Stimulated activated naive CD8-positive, alpha-beta T cell treated with anti-CD3 and anti-CD28 coated beads, Interleukin-15, amount 100 ng/mL, for 72 hours (primary cell): Measurements from ENCODE around the gene TARBP2.
"Not testable (repeated sequence)": the region's sequence is repeated elsewhere in the genome, so short reads cannot be mapped to it uniquely, and the experiment has no call there.

ENCODE experiments used
- ATAC-seq: fragments of 150-1000 bp; cut with Tn5 transposase; 2 replicates; pipeline ENCODE4 v1.10.0; 2021; ENCODE audit warnings: mild to moderate bottlenecking, moderate library complexity
- DNase-seq, 2 donors: peaks; one replicate each; pipeline ENCODE4 v3.0.0; 2021 to 2022
- H3K27ac Mint-ChIP-seq, 2 donors: one replicate each; pipeline ENCODE4 v1.8.0; 2022; ENCODE audit warnings: mild to moderate bottlenecking in 2 of 2, mixed read lengths in 2 of 2, moderate library complexity in 2 of 2
- H3K27me3 Mint-ChIP-seq: one replicate; pipeline ENCODE4 v1.8.0; 2022; ENCODE audit warnings: mixed read lengths
- H3K4me1 Mint-ChIP-seq: one replicate; pipeline ENCODE4 v1.8.0; 2022; ENCODE audit warnings: mild to moderate bottlenecking, mixed read lengths
- H3K4me3 Mint-ChIP-seq, 2 donors: one replicate each; pipeline ENCODE4 v1.8.0; 2022; ENCODE audit warnings: mild to moderate bottlenecking in 2 of 2, mixed read lengths in 2 of 2, moderate library complexity in 1 of 2
- H3K9me3 Mint-ChIP-seq, 2 donors: one replicate each; pipeline ENCODE4 v1.8.0; 2022; ENCODE audit warnings: mixed read lengths in 2 of 2

TARBP2 gene

GRCh38 chr12:53466640-53467039, 34.4 kb upstream of the TARBP2 start:
- ATAC-seq (no peak), DNase-seq (no peak)
- Mint-ChIP-seq H3K4me1 (peaks cover 57% of the 10 kb centered on the region), H3K4me3 (no peak overlapping the region), H3K27ac (peak overlapping the region; percentile 20 to 62), H3K27me3 (no peaks in the 10 kb centered on the region), H3K9me3 (no peaks in the 10 kb centered on the region)

GRCh38 chr12:53467082-53467481, 34.0 kb upstream of the TARBP2 start:
- H3K27ac Mint-ChIP-seq, result peak overlapping the region; percentile 35 to 62
- H3K4me1 Mint-ChIP-seq, result peaks cover 61% of the 10 kb centered on the region

GRCh38 chr12:53467880-53468279, 33.2 kb upstream of the TARBP2 start:
- Mint-ChIP-seq H3K4me3 (no peak overlapping the region), H3K27ac (peak overlapping the region in 1 of 2 donors; percentile 59), H3K27me3 (no peaks in the 10 kb centered on the region), H3K9me3 (no peaks in the 10 kb centered on the region), H3K4me1 (peaks cover 63% of the 10 kb centered on the region)
- DNase-seq (no peak), ATAC-seq (no peak)

More at GRCh38 chr12:53467082-53467481, 34.0 kb upstream of the TARBP2 start:
- H3K4me3 Mint-ChIP-seq, result no peak overlapping the region
- DNase-seq, result no peak
- H3K27me3 Mint-ChIP-seq, result no peaks in the 10 kb centered on the region
- ATAC-seq, result no peak
- no peaks in the 10 kb centered on the region for H3K9me3 Mint-ChIP-seq

GRCh38 chr12:53468282-53468681, 32.8 kb upstream of the TARBP2 start:
- peak overlapping the region in 1 of 2 donors; percentile 72 for H3K27ac Mint-ChIP-seq
- no peaks in the 10 kb centered on the region for H3K27me3 Mint-ChIP-seq
- no peaks in the 10 kb centered on the region for H3K9me3 Mint-ChIP-seq
- ATAC-seq (peak; percentile 24), DNase-seq (no peak)
- peaks cover 67% of the 10 kb centered on the region for H3K4me1 Mint-ChIP-seq
- H3K4me3 Mint-ChIP-seq, result no peak overlapping the region

GRCh38 chr12:53472056-53472582, 29.0 kb upstream of the TARBP2 start:
- ATAC-seq (no peak), DNase-seq (no peak)
- no peak overlapping the region for H3K4me3 Mint-ChIP-seq
- H3K27ac Mint-ChIP-seq, result no peak overlapping the region
- no peaks in the 10 kb centered on the region for H3K9me3 Mint-ChIP-seq
- peaks cover 78% of the 10 kb centered on the region for H3K4me1 Mint-ChIP-seq
- H3K27me3 Mint-ChIP-seq, result no peaks in the 10 kb centered on the region

GRCh38 chr12:53474077-53474476, 27.0 kb upstream of the TARBP2 start:
- Mint-ChIP-seq H3K4me1 (peaks cover 66% of the 10 kb centered on the region), H3K4me3 (peak overlapping the region; percentile 57 to 70), H3K27me3 (no peaks in the 10 kb centered on the region), H3K9me3 (no peaks in the 10 kb centered on the region), H3K27ac (peak overlapping the region in 1 of 2 donors; percentile 82)
- ATAC-seq, result no peak
- DNase-seq, result no peak

GRCh38 chr12:53474819-53475218, 26.3 kb upstream of the TARBP2 start:
- Mint-ChIP-seq H3K9me3 (no peaks in the 10 kb centered on the region), H3K4me1 (peaks cover 67% of the 10 kb centered on the region), H3K4me3 (peak overlapping the region; percentile 57 to 70), H3K27ac (peak overlapping the region; percentile 82 to 96), H3K27me3 (no peaks in the 10 kb centered on the region)
- DNase-seq (no peak), ATAC-seq (peak; percentile 42)

GRCh38 chr12:53476769-53477209, 24.3 kb upstream of the TARBP2 start:
- peak; percentile 50 for ATAC-seq

GRCh38 chr12:53478865-53479264, 22.2 kb upstream of the TARBP2 start:
- DNase-seq, result no peak
- H3K4me3 Mint-ChIP-seq, result no peak overlapping the region
- peaks cover 41% of the 10 kb centered on the region for H3K4me1 Mint-ChIP-seq
- no peaks in the 10 kb centered on the region for H3K27me3 Mint-ChIP-seq
- no peak for ATAC-seq
- peak overlapping the region in 1 of 2 donors; percentile 25 for H3K27ac Mint-ChIP-seq
- H3K9me3 Mint-ChIP-seq, result no peaks in the 10 kb centered on the region

More at GRCh38 chr12:53476769-53477209, 24.3 kb upstream of the TARBP2 start:
- H3K27me3 Mint-ChIP-seq, result no peaks in the 10 kb centered on the region
- no peak for DNase-seq
- H3K4me3 Mint-ChIP-seq, result no peak overlapping the region
- no peaks in the 10 kb centered on the region for H3K9me3 Mint-ChIP-seq
- peak overlapping the region; percentile 29 to 92 for H3K27ac Mint-ChIP-seq
- peaks cover 55% of the 10 kb centered on the region for H3K4me1 Mint-ChIP-seq

GRCh38 chr12:53479331-53479730, 21.8 kb upstream of the TARBP2 start:
- no peaks in the 10 kb centered on the region for H3K27me3 Mint-ChIP-seq
- DNase-seq (no peak), ATAC-seq (no peak)
- no peak overlapping the region for H3K27ac Mint-ChIP-seq
- no peak overlapping the region for H3K4me3 Mint-ChIP-seq
- no peaks in the 10 kb centered on the region for H3K9me3 Mint-ChIP-seq
- peaks cover 36% of the 10 kb centered on the region for H3K4me1 Mint-ChIP-seq

- DNase-seq (no peak), ATAC-seq (no peak)
- H3K27ac Mint-ChIP-seq, result peak overlapping the region; percentile 6 to 52
- H3K27me3 Mint-ChIP-seq, result no peaks in the 10 kb centered on the region
- peaks cover 35% of the 10 kb centered on the region for H3K4me1 Mint-ChIP-seq
- no peak overlapping the region for H3K4me3 Mint-ChIP-seq
- no peaks in the 10 kb centered on the region for H3K9me3 Mint-ChIP-seq
These were observed 20.3 kb upstream of the TARBP2 start for GRCh38 chr12:53480491-53481442.

GRCh38 chr12:53481458-53481857, 19.6 kb upstream of the TARBP2 start:
- Mint-ChIP-seq H3K4me1 (peaks cover 37% of the 10 kb centered on the region), H3K27ac (peak overlapping the region in 1 of 2 donors; percentile 52)
- ATAC-seq, DNase-seq, H3K9me3 Mint-ChIP-seq, H3K4me3 Mint-ChIP-seq, H3K27me3 Mint-ChIP-seq: not testable (repeated sequence)

GRCh38 chr12:53481939-53482586, 19.0 kb upstream of the TARBP2 start:
- peak overlapping the region in 1 of 2 donors; percentile 7 for H3K4me3 Mint-ChIP-seq
- DNase-seq, result no peak

GRCh38 chr12:53482626-53483168, 18.4 kb upstream of the TARBP2 start:
- ATAC-seq (no peak), DNase-seq (no peak)
- H3K9me3 Mint-ChIP-seq, result no peaks in the 10 kb centered on the region

More at GRCh38 chr12:53481939-53482586, 19.0 kb upstream of the TARBP2 start:
- ATAC-seq, result peak; percentile 53
- peak overlapping the region in 1 of 2 donors; percentile 92 for H3K27ac Mint-ChIP-seq
- peaks cover 35% of the 10 kb centered on the region for H3K4me1 Mint-ChIP-seq
- H3K9me3 Mint-ChIP-seq, result no peaks in the 10 kb centered on the region
- no peaks in the 10 kb centered on the region for H3K27me3 Mint-ChIP-seq

GRCh38 chr12:53483225-53483978, 17.7 kb upstream of the TARBP2 start:
- Mint-ChIP-seq H3K4me3 (no peak overlapping the region), H3K4me1 (peaks cover 45% of the 10 kb centered on the region), H3K27ac (no peak overlapping the region), H3K27me3 (no peaks in the 10 kb centered on the region), H3K9me3 (no peaks in the 10 kb centered on the region)
- DNase-seq (no peak), ATAC-seq (peak; percentile 8)

More at GRCh38 chr12:53482626-53483168, 18.4 kb upstream of the TARBP2 start:
- no peaks in the 10 kb centered on the region for H3K27me3 Mint-ChIP-seq
- H3K4me1 Mint-ChIP-seq, result peaks cover 39% of the 10 kb centered on the region
- H3K27ac Mint-ChIP-seq, result no peak overlapping the region
- no peak overlapping the region for H3K4me3 Mint-ChIP-seq
